Activated CD4-positive, alpha-beta memory T cell treated with anti-CD3 and anti-CD28 coated beads for 36 hours (primary cell): ENCODE measurements around the gene RAX2. TPM values are rescaled to one million over a fixed set of nuclear protein-coding genes. Genes with fewer than 3 reads are reported as not detected.

Experiments
- CTCF ChIA-PET: fragments of 350-600 bp; sonication (Branson Sonifier 250); formaldehyde crosslinking; loops from one replicate; lab custom pipeline; 2021; ENCODE audit warnings: antibody characterized with exemption, inconsistent platforms; lab: Charles Lee
- POLR2A ChIA-PET: fragments of 350-600 bp; sonication (Branson Sonifier 250); formaldehyde crosslinking; loops from one replicate; lab custom pipeline; 2021; ENCODE audit warnings: antibody characterized with exemption; lab: Charles Lee
- DNase-seq: peaks from one replicate; pipeline ENCODE4 v3.0.0-alpha.2; 2020
- H3K27ac Mint-ChIP-seq: one replicate; pipeline ENCODE4 v1.8.0; 2021; ENCODE audit warnings: mixed read lengths
- H3K27me3 Mint-ChIP-seq: one replicate; pipeline ENCODE4 v1.8.0; 2021; ENCODE audit warnings: mixed read lengths
- H3K36me3 Mint-ChIP-seq: one replicate; pipeline ENCODE4 v1.8.0; 2021; ENCODE audit warnings: mixed read lengths
- H3K4me1 Mint-ChIP-seq: one replicate; pipeline ENCODE4 v1.8.0; 2021; ENCODE audit warnings: low read depth, mixed read lengths
- H3K4me3 Mint-ChIP-seq: one replicate; pipeline ENCODE4 v1.8.0; 2021; ENCODE audit warnings: mild to moderate bottlenecking, mixed read lengths
- H3K9me3 Mint-ChIP-seq: one replicate; pipeline ENCODE4 v1.8.0; 2021; ENCODE audit warnings: mixed read lengths
- intact Hi-C: fragments of 100-400 bp; cut with micrococcal nuclease; formaldehyde crosslinking; loops from one replicate; pipeline ENCODE4 v1.15.1; 2023
- total RNA-seq, 2 experiments: library from RNA; stranded (reverse); gene quantifications; one replicate each; pipeline ENCODE4 v1.2.3, GENCODE V29; 2021

RAX2 gene
- total RNA-seq, 2 experiments from 2014 or later, result not detected

DNA sequence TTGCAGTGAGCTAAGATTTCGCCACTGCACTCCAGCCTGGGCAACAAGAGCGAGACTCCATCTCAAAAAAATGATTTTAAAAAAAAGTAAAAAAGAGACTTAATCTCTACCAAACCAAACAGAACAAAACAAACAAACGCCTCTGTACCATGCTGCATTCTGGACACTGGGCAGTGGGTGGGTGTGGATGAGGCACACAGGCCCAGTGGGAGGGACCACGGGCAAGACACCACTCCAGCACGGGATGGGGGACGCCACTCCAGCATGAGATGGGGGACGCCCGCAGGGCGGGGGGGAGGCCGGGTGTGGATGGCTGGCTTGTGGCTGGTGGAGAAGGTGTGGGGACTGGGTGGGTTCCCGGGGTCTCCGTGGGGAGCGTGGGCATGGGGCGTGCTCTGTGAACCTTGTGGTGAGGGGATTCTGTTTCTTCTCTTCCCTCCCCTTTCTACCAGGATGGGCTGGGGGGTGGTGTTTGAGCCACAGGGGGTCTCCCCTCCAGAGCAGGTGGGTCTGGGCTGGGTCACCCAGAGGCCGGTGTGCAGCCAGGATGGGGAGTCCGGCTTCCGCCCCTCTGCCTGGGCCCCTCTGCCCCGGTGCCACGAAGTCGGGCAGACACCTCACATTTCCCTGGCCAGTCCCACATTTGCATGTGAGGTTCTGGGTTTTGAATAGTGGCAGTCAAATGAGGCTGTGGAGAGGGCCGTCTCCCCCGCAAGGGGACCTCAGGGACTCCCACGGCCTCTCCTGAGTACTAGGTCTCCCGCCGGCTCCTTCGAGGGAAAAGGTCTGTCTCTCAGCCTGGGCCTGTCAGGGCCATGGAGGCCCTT lies 38.1 kb upstream of the RAX2 start:
- Mint-ChIP-seq H3K4me1 (peaks cover 51% of the 10 kb centered on the region), H3K36me3 (no peaks in the 10 kb centered on the region), H3K4me3 (no peak overlapping the region), H3K27me3 (no peaks in the 10 kb centered on the region), H3K9me3 (peaks cover 8% of the 10 kb centered on the region), H3K27ac (peak overlapping the region; percentile 42)
- ChIA-PET CTCF (no interaction called here), POLR2A (no interaction called here)
- peak; percentile 58 for DNase-seq
- intact Hi-C loops, result no loop called here

- no peak overlapping the region for H3K27ac Mint-ChIP-seq
- no peak overlapping the region for H3K4me3 Mint-ChIP-seq
- POLR2A ChIA-PET, result no interaction called here
Observed at GRCh38 chr19:3808420-3809143, 36.6 kb upstream of the RAX2 start.

DNA sequence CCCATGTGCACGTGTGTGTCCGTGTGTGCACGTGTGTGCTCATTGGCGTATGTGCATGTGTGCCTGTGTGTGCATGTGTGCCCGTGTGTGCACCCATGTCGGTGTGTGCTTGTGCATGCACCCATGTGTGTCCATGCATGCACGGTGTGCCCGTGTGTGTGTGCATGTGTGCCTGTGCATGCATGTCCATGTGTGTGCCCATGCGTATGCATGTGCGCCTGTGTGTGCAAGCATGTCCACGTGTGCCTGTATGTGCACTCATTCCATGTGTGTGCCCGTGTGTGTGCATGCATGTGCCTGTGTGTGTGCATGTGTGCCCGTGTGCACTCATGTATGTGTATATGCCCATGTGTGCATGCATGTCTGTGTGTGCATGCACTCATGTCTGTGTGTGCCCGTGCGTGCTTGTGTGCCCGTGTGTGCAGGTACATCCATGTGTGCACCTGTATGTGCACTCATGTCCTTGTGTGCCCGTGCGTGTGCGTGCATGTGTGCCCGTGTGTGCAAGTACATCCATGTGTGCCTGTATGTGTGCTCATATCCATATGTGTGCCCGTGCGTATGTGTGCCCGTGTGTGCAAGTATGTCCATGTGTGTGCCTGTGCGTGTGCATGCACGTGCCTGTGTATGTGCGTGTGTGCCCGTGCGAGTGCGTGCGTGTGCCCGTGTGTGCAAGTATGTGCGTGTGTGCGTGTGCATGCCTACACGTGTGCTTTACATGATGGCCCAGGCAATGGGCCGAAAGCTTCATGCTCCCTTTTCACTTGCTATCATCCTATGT lies 35.7 kb upstream of the RAX2 start:
- H3K9me3 Mint-ChIP-seq, result peaks cover 8% of the 10 kb centered on the region
- no peak overlapping the region for H3K27ac Mint-ChIP-seq
- ChIA-PET POLR2A (no interaction called here), CTCF (interaction anchor here (0.7 kb wide), 1 partner anchor 13 kb away, joined by 3 read pairs; no protein-coding TSS in a partner anchor)
- no peak for DNase-seq
- H3K4me1 Mint-ChIP-seq, result peaks cover 31% of the 10 kb centered on the region
- H3K27me3 Mint-ChIP-seq, result no peaks in the 10 kb centered on the region
- intact Hi-C loops, result no loop called here
- H3K4me3 Mint-ChIP-seq, result no peak overlapping the region
- no peaks in the 10 kb centered on the region for H3K36me3 Mint-ChIP-seq

More at GRCh38 chr19:3808420-3809143, 36.6 kb upstream of the RAX2 start:
- Mint-ChIP-seq H3K9me3 (peaks cover 8% of the 10 kb centered on the region), H3K4me1 (peaks cover 40% of the 10 kb centered on the region), H3K36me3 (no peaks in the 10 kb centered on the region), H3K27me3 (no peaks in the 10 kb centered on the region)
- intact Hi-C loops, result no loop called here
- CTCF ChIA-PET, result interaction anchor here (0.7 to 0.9 kb wide), 2 partner anchors 12 to 46 kb away, joined by 3 to 4 read pairs; partner anchors contain the start of gene MRPL54
- no peak for DNase-seq

DNA sequence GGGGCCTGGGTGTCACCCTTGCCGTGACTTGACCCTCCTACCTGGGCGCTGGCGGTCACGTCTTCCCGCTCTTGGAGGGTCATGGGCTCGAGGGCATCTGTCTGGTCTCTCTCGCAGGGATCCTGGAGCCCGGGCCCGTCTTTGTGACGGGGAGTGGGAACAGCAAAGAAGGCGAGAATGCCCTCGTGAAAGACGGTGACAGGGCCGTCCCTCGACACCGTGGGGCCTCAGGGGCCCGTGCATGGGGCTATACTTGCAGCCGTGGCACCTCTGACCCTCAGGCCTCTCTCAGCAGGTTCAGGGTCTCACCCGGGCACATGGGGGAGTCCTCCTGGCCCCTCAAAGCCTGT lies 35.1 kb upstream of the RAX2 start:
- ChIA-PET POLR2A (no interaction called here), CTCF (interaction anchor here (0.8 kb wide), 1 partner anchor 46 kb away, joined by 3 read pairs; the partner anchor contains the start of gene APBA3)
- H3K27ac Mint-ChIP-seq, result no peak overlapping the region
- H3K4me1 Mint-ChIP-seq, result peaks cover 25% of the 10 kb centered on the region
- no peaks in the 10 kb centered on the region for H3K27me3 Mint-ChIP-seq
- intact Hi-C loops, result no loop called here
- H3K9me3 Mint-ChIP-seq, result peaks cover 8% of the 10 kb centered on the region
- H3K36me3 Mint-ChIP-seq, result no peaks in the 10 kb centered on the region
- H3K4me3 Mint-ChIP-seq, result no peak overlapping the region
- no peak for DNase-seq

DNA sequence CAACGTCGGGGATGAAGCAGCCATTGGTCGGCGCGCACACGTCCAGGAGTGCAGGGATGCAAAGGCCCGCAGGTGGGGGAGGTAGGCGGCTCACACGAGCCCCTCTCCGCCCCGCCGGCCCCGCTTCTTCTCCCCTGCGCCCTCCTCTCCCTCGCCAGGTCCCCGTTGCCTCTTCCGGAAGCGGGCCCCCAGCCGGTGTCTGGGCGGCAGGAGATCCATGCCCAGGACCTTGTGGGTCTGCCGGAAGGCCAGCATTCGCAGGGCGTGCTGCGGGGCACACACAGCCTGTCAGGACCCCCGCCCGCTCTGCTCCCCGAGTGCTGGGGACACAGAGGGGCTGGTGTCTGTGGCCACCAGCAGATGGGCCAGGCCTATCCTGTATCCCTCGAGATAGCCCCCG lies 33.8 kb upstream of the RAX2 start:
- POLR2A ChIA-PET, result no interaction called here
- Mint-ChIP-seq H3K27ac (no peak overlapping the region), H3K27me3 (no peaks in the 10 kb centered on the region), H3K4me3 (no peak overlapping the region), H3K4me1 (peaks cover 27% of the 10 kb centered on the region), H3K36me3 (no peaks in the 10 kb centered on the region), H3K9me3 (peaks cover 8% of the 10 kb centered on the region)
- intact Hi-C loops, result no loop called here
- no peak for DNase-seq
- CTCF ChIA-PET, result no interaction called here

- POLR2A ChIA-PET, result no interaction called here
Observed at GRCh38 chr19:3804429-3804828, 32.4 kb upstream of the RAX2 start.

DNA sequence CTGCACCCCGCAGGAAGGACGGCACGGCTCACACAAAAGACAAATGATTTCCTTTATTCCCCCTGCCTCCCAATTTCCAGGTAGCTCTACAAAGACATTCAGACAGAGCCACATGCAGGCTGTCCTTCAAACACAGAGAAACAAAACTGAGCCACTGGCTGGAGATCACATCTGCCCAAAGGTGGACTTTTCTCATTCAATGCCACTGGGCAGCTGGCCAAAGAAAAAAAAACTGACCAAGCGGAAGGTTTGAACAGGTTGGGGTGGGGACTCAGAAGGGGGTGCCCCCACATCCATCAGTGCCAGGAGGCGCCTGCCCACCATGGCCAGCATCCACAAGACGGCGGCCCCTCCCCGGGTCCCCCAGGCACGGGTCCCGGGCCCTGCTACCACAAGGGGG lies 32.0 kb upstream of the RAX2 start:
- Mint-ChIP-seq H3K4me3 (no peak overlapping the region), H3K36me3 (no peaks in the 10 kb centered on the region), H3K9me3 (peaks cover 8% of the 10 kb centered on the region), H3K27me3 (no peaks in the 10 kb centered on the region), H3K27ac (no peak overlapping the region), H3K4me1 (peaks cover 27% of the 10 kb centered on the region)
- CTCF ChIA-PET, result interaction anchor here (0.6 to 1.7 kb wide), 2 partner anchors 18 to 581 kb away, joined by 3 to 4 read pairs; no protein-coding TSS in a partner anchor
- intact Hi-C loops, result no loop called here
- DNase-seq, result no peak
- POLR2A ChIA-PET, result no interaction called here

More at GRCh38 chr19:3804429-3804828, 32.4 kb upstream of the RAX2 start:
- CTCF ChIA-PET, result interaction anchor here (0.6 to 1.7 kb wide), 2 partner anchors 17 to 581 kb away, joined by 3 to 4 read pairs; no protein-coding TSS in a partner anchor
- intact Hi-C loops, result no loop called here
- Mint-ChIP-seq H3K36me3 (no peaks in the 10 kb centered on the region), H3K9me3 (peaks cover 8% of the 10 kb centered on the region), H3K27me3 (no peaks in the 10 kb centered on the region), H3K27ac (no peak overlapping the region), H3K4me3 (no peak overlapping the region), H3K4me1 (peaks cover 24% of the 10 kb centered on the region)
- no peak for DNase-seq

DNA sequence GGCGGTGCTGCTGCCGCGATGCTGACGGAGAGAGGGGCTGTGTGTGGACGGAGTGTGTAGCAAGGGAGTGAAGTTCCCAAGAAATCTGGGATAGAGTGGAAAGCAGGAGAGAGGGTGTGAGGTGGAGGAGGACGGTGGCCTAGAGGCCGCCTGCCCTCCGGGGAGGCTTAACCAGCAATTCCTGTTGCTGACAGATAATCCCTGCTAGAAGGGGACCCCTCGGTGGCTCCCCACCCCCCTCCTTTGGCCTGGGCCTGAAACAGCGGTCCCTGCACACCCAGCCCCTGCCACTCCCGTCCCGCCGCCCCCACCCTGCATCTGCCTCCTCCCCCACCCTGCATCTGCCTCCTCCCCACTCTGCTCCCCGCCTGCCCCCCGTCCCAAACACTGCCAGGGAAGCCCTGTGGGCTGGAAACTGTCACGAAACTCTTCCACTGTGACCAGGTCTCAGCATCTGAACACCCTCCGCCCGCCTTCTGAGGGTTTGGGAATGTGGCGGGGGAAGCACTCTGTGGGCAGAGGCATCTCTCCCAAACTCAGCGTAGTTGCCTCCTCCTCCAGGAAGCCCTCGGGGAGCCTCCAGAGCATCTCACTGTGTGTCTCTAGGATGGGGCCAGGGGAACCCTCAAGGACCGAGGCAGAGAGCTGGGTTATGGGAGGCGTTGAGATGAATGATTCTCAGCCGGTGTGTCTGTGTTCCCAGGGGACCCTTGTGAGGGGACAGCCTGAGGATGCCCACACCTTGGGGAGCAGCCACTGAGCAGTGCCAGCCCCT lies 31.3 kb upstream of the RAX2 start:
- Mint-ChIP-seq H3K9me3 (peaks cover 8% of the 10 kb centered on the region), H3K4me1 (peaks cover 27% of the 10 kb centered on the region), H3K27ac (no peak overlapping the region), H3K36me3 (no peaks in the 10 kb centered on the region), H3K4me3 (no peak overlapping the region), H3K27me3 (no peaks in the 10 kb centered on the region)
- ChIA-PET CTCF (interaction anchor here (1.7 kb wide), 1 partner anchor 18 kb away, joined by 4 read pairs; no protein-coding TSS in a partner anchor), POLR2A (no interaction called here)
- DNase-seq, result no peak
- intact Hi-C loops, result no loop called here

DNA sequence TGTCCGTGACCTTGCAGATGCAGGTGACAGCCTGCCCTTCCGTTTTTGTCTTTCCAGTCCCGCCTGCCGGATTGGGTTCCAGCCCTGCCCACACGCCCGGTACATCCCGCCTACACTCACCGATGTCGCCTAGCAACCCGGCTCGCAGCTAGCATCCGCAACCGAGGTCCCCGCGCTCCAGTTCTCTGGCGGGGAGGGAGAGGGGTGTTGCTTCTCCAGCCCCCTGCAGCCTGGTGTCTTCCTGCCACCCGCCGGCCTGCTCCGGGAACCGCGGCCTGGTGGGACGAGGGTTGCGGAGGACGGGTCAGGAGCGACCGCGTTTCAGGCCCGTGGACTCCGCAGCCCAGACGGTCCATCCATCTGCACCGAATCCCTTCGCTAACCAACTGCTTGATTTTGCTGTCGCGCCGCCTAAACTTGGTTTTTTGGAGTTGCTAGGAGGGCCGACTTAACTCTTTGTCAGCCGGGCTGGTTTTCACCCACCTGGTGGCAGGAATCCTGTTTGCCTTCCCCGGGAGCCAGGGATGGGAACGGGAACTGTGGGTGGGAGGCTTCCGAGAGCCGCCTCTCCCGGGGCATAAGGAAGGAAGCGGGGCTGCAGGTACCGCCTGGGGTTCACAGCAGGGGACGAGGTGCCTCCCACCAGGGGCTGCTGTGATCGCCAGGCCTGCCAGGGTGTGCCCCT lies 29.5 kb upstream of the RAX2 start:
- ChIA-PET POLR2A (no interaction called here), CTCF (interaction anchor here (0.9 kb wide), 1 partner anchor 21 kb away, joined by 4 read pairs; no protein-coding TSS in a partner anchor)
- Mint-ChIP-seq H3K36me3 (peaks cover 3% of the 10 kb centered on the region), H3K4me3 (peak overlapping the region; percentile 29), H3K27me3 (no peaks in the 10 kb centered on the region), H3K4me1 (peaks cover 17% of the 10 kb centered on the region), H3K27ac (no peak overlapping the region), H3K9me3 (peaks cover 7% of the 10 kb centered on the region)
- peak; percentile 79 for DNase-seq
- intact Hi-C loops, result no loop called here

DNA sequence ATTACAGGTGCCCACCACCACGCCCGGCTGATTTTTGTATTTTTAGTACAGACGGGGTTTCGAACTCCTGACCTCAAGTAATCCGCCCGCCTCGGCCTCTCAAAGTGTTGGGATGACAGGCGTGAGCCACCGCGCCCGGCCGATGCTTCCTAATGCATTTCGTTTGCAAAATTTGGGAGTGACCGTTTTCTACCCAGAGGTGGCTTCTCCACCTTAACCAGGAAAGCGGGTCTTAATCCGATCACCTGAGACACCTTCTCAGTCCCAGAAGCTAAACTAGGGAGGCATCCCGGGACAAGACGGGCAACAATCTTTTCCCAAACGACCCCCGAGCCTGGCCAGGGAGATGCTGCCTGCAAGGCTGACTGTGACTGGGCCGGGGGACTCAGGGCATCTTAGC lies 29.0 kb upstream of the RAX2 start:
- Mint-ChIP-seq H3K27me3 (no peaks in the 10 kb centered on the region), H3K4me3 (no peak overlapping the region), H3K36me3 (peaks cover 3% of the 10 kb centered on the region), H3K9me3 (peaks cover 9% of the 10 kb centered on the region), H3K4me1 (peaks cover 17% of the 10 kb centered on the region), H3K27ac (no peak overlapping the region)
- ChIA-PET CTCF (interaction anchor here (0.9 kb wide), 1 partner anchor 21 kb away, joined by 4 read pairs; no protein-coding TSS in a partner anchor), POLR2A (no interaction called here)
- intact Hi-C loops, result no loop called here
- no peak for DNase-seq
